SK-N-SH (cell line): ENCODE data around the gene SLX4IP. TPM values are rescaled to one million over a fixed set of nuclear protein-coding genes. Genes with fewer than 3 reads are reported as not detected.
"Not testable (repeated sequence)": the region's sequence is repeated elsewhere in the genome, so short reads cannot be mapped to it uniquely, and the experiment has no call there.

ENCODE experiments used
- CTCF ChIA-PET: fragments of 300-600, 350-600 bp; formaldehyde crosslinking; extraction: SDS; loops from one replicate; lab custom pipeline; 2021; lab: Yijun Ruan, JAX
- POLR2A ChIA-PET: fragments of 350-600 bp; sonication (Branson Sonifier 250); formaldehyde crosslinking; extraction: SDS; loops from one replicate; lab custom pipeline; 2020; ENCODE audit warnings: antibody characterized with exemption, inconsistent platforms; lab: Yijun Ruan, JAX
- DNase-seq: peaks from one replicate; pipeline ENCODE4 v3.0.0; 2012
- H2AFZ ChIP-seq: fragments of 200-600 bp; sonication (generic); 2 replicates; pipeline ENCODE4 v1.8.1; 2016; ENCODE audit warnings: antibody characterized with exemption, mild to moderate bottlenecking, low read depth
- H3F3A ChIP-seq: fragments of 200-600 bp; sonication (generic); replicated peaks from 2 replicates; pipeline ENCODE3; 2016; ENCODE audit warnings: antibody characterized with exemption, mild to moderate bottlenecking; ENCODE audit not compliant: insufficient read depth
- H3K27ac ChIP-seq, 2 experiments: fragments of 200-500 bp in 1 of 2; fragments of 200-600 bp in 1 of 2; sonication (Bioruptor generic) in 1 of 2; sonication (generic), shearing (Covaris generic) in 1 of 2; 2 replicates each; pipeline versions ENCODE4 v1.5.1 to v1.6.1; 2014 to 2016; ENCODE audit warnings: low read depth in 2 of 2, inconsistent platforms in 1 of 2, low read length in 1 of 2, mild to moderate bottlenecking in 1 of 2, mixed read lengths in 1 of 2
- H3K27me3 ChIP-seq: fragments of 200-600 bp; sonication (generic), shearing (Covaris generic); 2 replicates; pipeline ENCODE4 v1.6.1; 2016; ENCODE audit warnings: mixed run types; ENCODE audit not compliant: insufficient read depth
- H3K36me3 ChIP-seq, 2 experiments: fragments of 200-500 bp in 1 of 2; fragments of 200-600 bp in 1 of 2; sonication (Bioruptor generic) in 1 of 2; sonication (generic) in 1 of 2; replicated peaks in 1 of 2; 2 replicates each; pipeline versions ENCODE3 to v1.5.1; 2014 to 2016; ENCODE audit warnings: low read length in 1 of 2, mild to moderate bottlenecking in 1 of 2; ENCODE audit not compliant: insufficient read depth in 2 of 2, control insufficient read depth in 1 of 2
- H3K4me1 ChIP-seq, 2 experiments: fragments of 200-500 bp in 1 of 2; fragments of 200-600 bp in 1 of 2; sonication (Bioruptor generic) in 1 of 2; sonication (generic), shearing (Covaris generic) in 1 of 2; 2 replicates each; pipeline versions ENCODE4 v1.5.1 to v1.6.1; 2014 to 2016; ENCODE audit warnings: low read depth in 1 of 2, low read length in 1 of 2, mixed run types in 1 of 2; ENCODE audit not compliant: insufficient read depth in 2 of 2, control insufficient read depth in 1 of 2
- H3K4me2 ChIP-seq: fragments of 200-600 bp; sonication (generic), shearing (Covaris generic); 2 replicates; pipeline ENCODE4 v1.6.1; 2017; ENCODE audit warnings: mixed run types
- H3K4me3 ChIP-seq, 2 experiments: fragments of 200-500 bp in 1 of 2; fragments of 200-600 bp in 1 of 2; sonication (Bioruptor generic) in 1 of 2; sonication (generic), shearing (Covaris generic) in 1 of 2; 2 replicates each; pipeline versions ENCODE4 v1.5.1 to v1.8.1; 2014 to 2016; ENCODE audit warnings: low read depth in 2 of 2, inconsistent platforms in 1 of 2, low read length in 1 of 2, mild to moderate bottlenecking in 1 of 2, mixed read lengths in 1 of 2, moderate library complexity in 1 of 2
- H3K79me2 ChIP-seq: fragments of 200-600 bp; sonication (generic); 2 replicates; pipeline ENCODE4 v1.8.1; 2017; ENCODE audit warnings: mild to moderate bottlenecking; ENCODE audit not compliant: insufficient read depth
- H3K9ac ChIP-seq: fragments of 200-600 bp; sonication (generic); 2 replicates; pipeline ENCODE4 v1.6.1; 2017; ENCODE audit warnings: mixed run types
- H3K9me2 ChIP-seq: fragments of 200-600 bp; sonication (generic); 2 replicates; pipeline ENCODE4 v1.6.1; 2017; ENCODE audit warnings: mixed run types
- H3K9me3 ChIP-seq: fragments of 200-600 bp; sonication (generic); 2 replicates; pipeline ENCODE4 v1.6.1; 2017; ENCODE audit warnings: mixed run types, mild to moderate bottlenecking, moderate library complexity
- H4K20me1 ChIP-seq: fragments of 200-600 bp; sonication (generic); 2 replicates; pipeline ENCODE4 v1.6.1; 2017; ENCODE audit warnings: mild to moderate bottlenecking, mixed run types; ENCODE audit not compliant: insufficient read depth
- EP300 ChIP-seq, 2 experiments: IDR thresholded peaks; 2 replicates each; pipeline versions ENCODE4 v1.4.0 to v1.6.1; 2012; ENCODE audit warnings: borderline replicate concordance in 1 of 2, low read depth in 1 of 2, low read length in 1 of 2
- MXI1 ChIP-seq: IDR thresholded peaks from 2 replicates; pipeline ENCODE4 v1.6.1; 2012; ENCODE audit warnings: mild to moderate bottlenecking, low read depth, low read length, improper control_type of control experiment
- RAD21 ChIP-seq: IDR thresholded peaks from 2 replicates; pipeline ENCODE4 v1.6.1; 2012; ENCODE audit warnings: mild to moderate bottlenecking, low read length
- RCOR1 ChIP-seq: fragments of 150-350 bp; IDR thresholded peaks from 2 replicates; pipeline ENCODE4 v1.6.1; 2017; ENCODE audit warnings: antibody characterized with exemption, low read length
- SMC3 ChIP-seq: IDR thresholded peaks from 2 replicates; pipeline ENCODE4 v1.6.1; 2012; ENCODE audit warnings: low read depth, low read length, improper control_type of control experiment
- TCF12 ChIP-seq: IDR thresholded peaks from 2 replicates; pipeline ENCODE4 v1.4.0; 2012
- WGBS: methylation state at CpG from one replicate; pipeline ENCODE4 v1.1.6; 2017; ENCODE audit warnings: low lambda C conversion rate; 5-methylcytosine and 5-hydroxymethylcytosine counted together
- polyA plus RNA-seq, 3 experiments: library from polyadenylated mRNA; depleted of rRNA; stranded (reverse); fragments of >200 nt; gene quantifications; 2 replicates each; pipeline ENCODE4 v1.2.3, GENCODE V29; 2012
- TF ChIP-seq, protein P1 (sequence below): IDR thresholded peaks from 2 replicates; pipeline ENCODE4 v1.4.0; 2012; ENCODE audit warnings: low read depth, borderline replicate concordance
- TF ChIP-seq, protein P2 (sequence below): IDR thresholded peaks from 2 replicates; pipeline ENCODE4 v1.6.1; 2012; ENCODE audit warnings: mild to moderate bottlenecking, low read depth, low read length, moderate library complexity
- TF ChIP-seq, protein P3 (sequence below): fragments of 200-600 bp; sonication (generic); IDR thresholded peaks from 2 replicates; pipeline ENCODE4 v1.6.1; 2017; ENCODE audit warnings: antibody characterized with exemption, mild to moderate bottlenecking, moderate library complexity

Gene SLX4IP
- polyA plus RNA-seq, 1 of the 3 experiments (the other 2 are of a cell fraction), result 1.3 TPM

DNA sequence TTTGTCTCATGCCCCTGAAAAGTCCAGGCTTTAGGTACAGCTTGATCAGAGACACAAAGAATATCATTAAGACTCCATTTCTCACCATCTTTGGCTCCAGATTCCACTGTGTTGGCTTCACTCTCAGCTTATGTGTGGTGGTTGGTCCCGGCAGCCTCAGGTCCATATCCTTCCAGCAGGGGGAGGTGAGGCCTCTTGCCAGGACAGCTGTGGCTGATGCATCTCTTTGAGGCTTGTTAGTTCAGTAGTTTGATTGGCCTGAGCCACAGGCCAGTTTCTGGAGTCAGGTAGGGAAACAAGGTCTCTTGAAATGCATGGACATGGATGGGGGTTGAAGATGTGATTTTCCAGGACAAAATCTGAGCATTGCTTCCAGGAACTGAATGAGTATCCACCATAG lies 176.3 kb downstream of the SLX4IP start:
- DNase-seq, result peak; percentile 38

DNA sequence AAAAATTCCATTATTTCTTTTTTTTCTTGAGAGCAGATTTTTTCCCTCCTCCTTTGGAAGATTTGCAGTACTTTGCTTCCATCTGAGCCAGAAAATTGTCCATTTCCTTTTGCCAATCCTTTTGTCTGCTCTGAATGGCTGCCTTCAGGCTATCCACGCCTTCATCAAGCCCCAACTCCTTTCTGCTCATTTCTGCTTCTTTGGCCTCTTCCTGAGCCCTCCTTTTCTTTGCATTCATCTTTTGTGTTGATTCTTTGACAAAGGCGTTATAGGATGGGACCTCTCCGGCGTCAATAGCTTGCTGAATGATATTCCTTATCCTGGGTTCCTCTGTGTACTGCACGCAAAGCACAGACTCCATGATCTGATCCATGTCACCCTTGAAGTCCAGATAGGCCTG lies 178.3 kb downstream of the SLX4IP start:
- H3K9ac ChIP-seq, CTCF ChIA-PET, H3K79me2 ChIP-seq, H4K20me1 ChIP-seq, POLR2A ChIA-PET, H3K36me3 ChIP-seq, H3K4me3 ChIP-seq, H3K27ac ChIP-seq, H3K27me3 ChIP-seq, H3F3A ChIP-seq, H3K9me3 ChIP-seq, H2AFZ ChIP-seq, H3K4me2 ChIP-seq, DNase-seq, H3K9me2 ChIP-seq: not testable (repeated sequence)
- 95% methylated on average over 5 of the region's 5 CpGs for whole genome bisulfite sequencing
- peaks cover 7 to 10% of the 10 kb centered on the region in 2 experiments; a peak in 3 of 4 replicates for H3K4me1 ChIP-seq

More for the DNA sequence above, 176.3 kb downstream of the SLX4IP start:
- no CpG with 5 or more reads among the region's 1 CpG for WGBS
- Histone ChIP-seq H3K9me2 (no peaks in the 10 kb centered on the region), H2AFZ (no peak overlapping the region), H3K79me2 (no peaks in the 10 kb centered on the region), H3K9ac (no peak overlapping the region), H3K9me3 (no peaks in the 10 kb centered on the region), H3K4me2 (no peak overlapping the region), H3K4me3 (no peak overlapping the region), H3K27ac (peak overlapping the region in 1 of 2 experiments; percentile 98; a peak in 1 of 4 replicates), H3K36me3 (no peaks in the 10 kb centered on the region), H3K4me1 (peaks cover 10 to 12% of the 10 kb centered on the region in 2 experiments; a peak in 3 of 4 replicates), H4K20me1 (no peaks in the 10 kb centered on the region), H3F3A (peaks cover 7% of the 10 kb centered on the region), H3K27me3 (no peaks in the 10 kb centered on the region)
- TF ChIP-seq, protein P1, sequence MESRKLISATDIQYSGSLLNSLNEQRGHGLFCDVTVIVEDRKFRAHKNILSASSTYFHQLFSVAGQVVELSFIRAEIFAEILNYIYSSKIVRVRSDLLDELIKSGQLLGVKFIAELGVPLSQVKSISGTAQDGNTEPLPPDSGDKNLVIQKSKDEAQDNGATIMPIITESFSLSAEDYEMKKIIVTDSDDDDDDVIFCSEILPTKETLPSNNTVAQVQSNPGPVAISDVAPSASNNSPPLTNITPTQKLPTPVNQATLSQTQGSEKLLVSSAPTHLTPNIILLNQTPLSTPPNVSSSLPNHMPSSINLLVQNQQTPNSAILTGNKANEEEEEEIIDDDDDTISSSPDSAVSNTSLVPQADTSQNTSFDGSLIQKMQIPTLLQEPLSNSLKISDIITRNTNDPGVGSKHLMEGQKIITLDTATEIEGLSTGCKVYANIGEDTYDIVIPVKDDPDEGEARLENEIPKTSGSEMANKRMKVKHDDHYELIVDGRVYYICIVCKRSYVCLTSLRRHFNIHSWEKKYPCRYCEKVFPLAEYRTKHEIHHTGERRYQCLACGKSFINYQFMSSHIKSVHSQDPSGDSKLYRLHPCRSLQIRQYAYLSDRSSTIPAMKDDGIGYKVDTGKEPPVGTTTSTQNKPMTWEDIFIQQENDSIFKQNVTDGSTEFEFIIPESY, result no peak
- TF ChIP-seq RAD21 (peak; percentile 56), MXI1 (no peak), TCF12 (no peak), EP300 (IDR thresholded peaks at IDR 0.05; ENCODE audit: borderline replicate concordance in 1 of 2, low read depth in 1 of 2, low read length in 1 of 2) (no peak), SMC3 (peak; percentile 31; the same call in 1 of the 2 replicates), RCOR1 (no peak)
- TF ChIP-seq, protein P2, sequence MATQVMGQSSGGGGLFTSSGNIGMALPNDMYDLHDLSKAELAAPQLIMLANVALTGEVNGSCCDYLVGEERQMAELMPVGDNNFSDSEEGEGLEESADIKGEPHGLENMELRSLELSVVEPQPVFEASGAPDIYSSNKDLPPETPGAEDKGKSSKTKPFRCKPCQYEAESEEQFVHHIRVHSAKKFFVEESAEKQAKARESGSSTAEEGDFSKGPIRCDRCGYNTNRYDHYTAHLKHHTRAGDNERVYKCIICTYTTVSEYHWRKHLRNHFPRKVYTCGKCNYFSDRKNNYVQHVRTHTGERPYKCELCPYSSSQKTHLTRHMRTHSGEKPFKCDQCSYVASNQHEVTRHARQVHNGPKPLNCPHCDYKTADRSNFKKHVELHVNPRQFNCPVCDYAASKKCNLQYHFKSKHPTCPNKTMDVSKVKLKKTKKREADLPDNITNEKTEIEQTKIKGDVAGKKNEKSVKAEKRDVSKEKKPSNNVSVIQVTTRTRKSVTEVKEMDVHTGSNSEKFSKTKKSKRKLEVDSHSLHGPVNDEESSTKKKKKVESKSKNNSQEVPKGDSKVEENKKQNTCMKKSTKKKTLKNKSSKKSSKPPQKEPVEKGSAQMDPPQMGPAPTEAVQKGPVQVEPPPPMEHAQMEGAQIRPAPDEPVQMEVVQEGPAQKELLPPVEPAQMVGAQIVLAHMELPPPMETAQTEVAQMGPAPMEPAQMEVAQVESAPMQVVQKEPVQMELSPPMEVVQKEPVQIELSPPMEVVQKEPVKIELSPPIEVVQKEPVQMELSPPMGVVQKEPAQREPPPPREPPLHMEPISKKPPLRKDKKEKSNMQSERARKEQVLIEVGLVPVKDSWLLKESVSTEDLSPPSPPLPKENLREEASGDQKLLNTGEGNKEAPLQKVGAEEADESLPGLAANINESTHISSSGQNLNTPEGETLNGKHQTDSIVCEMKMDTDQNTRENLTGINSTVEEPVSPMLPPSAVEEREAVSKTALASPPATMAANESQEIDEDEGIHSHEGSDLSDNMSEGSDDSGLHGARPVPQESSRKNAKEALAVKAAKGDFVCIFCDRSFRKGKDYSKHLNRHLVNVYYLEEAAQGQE, result no peak
- TF ChIP-seq, protein P3, sequence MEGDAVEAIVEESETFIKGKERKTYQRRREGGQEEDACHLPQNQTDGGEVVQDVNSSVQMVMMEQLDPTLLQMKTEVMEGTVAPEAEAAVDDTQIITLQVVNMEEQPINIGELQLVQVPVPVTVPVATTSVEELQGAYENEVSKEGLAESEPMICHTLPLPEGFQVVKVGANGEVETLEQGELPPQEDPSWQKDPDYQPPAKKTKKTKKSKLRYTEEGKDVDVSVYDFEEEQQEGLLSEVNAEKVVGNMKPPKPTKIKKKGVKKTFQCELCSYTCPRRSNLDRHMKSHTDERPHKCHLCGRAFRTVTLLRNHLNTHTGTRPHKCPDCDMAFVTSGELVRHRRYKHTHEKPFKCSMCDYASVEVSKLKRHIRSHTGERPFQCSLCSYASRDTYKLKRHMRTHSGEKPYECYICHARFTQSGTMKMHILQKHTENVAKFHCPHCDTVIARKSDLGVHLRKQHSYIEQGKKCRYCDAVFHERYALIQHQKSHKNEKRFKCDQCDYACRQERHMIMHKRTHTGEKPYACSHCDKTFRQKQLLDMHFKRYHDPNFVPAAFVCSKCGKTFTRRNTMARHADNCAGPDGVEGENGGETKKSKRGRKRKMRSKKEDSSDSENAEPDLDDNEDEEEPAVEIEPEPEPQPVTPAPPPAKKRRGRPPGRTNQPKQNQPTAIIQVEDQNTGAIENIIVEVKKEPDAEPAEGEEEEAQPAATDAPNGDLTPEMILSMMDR, result peak; percentile 52
- ChIA-PET POLR2A (no interaction called here), CTCF (interaction anchor here (0.8 kb wide), 1 partner anchor 14 kb away, joined by 3 read pairs; no protein-coding TSS in a partner anchor)
